Measurements from ENCODE around the gene PLA2R1.

The PLA2R1 gene

GRCh38 chr2:159985656-159986055 is 76.8 kb downstream of the PLA2R1 start (continued):
- TF ChIP-seq ZNF18 (tag by site-specific recombination; IDR thresholded peaks at IDR 0.05) (no peak), PBX3 (CRISPR knock-in tag; IDR thresholded peaks at IDR 0.05) (no peak), ZSCAN4 (tag by site-specific recombination; IDR thresholded peaks at IDR 0.05) (no peak), TSHZ1 (tag by site-specific recombination; IDR thresholded peaks at IDR 0.05; ENCODE audit: borderline replicate concordance) (no peak), ZNF639 (tag by site-specific recombination; IDR thresholded peaks at IDR 0.05) (no peak)

GRCh38 chr2:159984034-159984433 is 78.4 kb downstream of the PLA2R1 start:
- POLR2A ChIA-PET, result no interaction called here
- Histone ChIP-seq H3K9me3 (ENCODE audit: control insufficient read depth, insufficient read depth, low read depth, low read length) (no peaks in the 10 kb centered on the region), H3K36me3 (ENCODE audit: control insufficient read depth in 2 of 2, insufficient read depth in 1 of 2, low read length in 2 of 2) (no peaks in the 10 kb centered on the region), H3K27ac (ENCODE audit: extremely low read depth, low read depth, low read length) (no peak overlapping the region), H3K4me3 (ENCODE audit: low read depth, low read length) (no peak overlapping the region), H3K4me1 (ENCODE audit: control insufficient read depth, insufficient read depth, low read length) (peaks cover 4% of the 10 kb centered on the region; the same call in 1 of the 2 replicates)
- CTCF ChIA-PET, result interaction anchor here (1.1 to 3.0 kb wide), 3 partner anchors 12 to 178 kb away, joined by 4 to 9 read pairs (median 8); no protein-coding TSS in a partner anchor
- no peak for TF ChIP-seq ZNF214 (tag by site-specific recombination; IDR thresholded peaks at IDR 0.05; ENCODE audit: borderline replicate concordance)
- TF ChIP-seq PRDM10 (tag by site-specific recombination; IDR thresholded peaks at IDR 0.05), result no peak
- TF ChIP-seq PBX3 (CRISPR knock-in tag; IDR thresholded peaks at IDR 0.05), result no peak
- no peak for TF ChIP-seq ZFHX2 (tag by site-specific recombination; conservative IDR thresholded peaks at IDR 0.05)
- TF ChIP-seq ZNF488 (tag by site-specific recombination; IDR thresholded peaks at IDR 0.05), result no peak
- no peak for TF ChIP-seq ZNF416 (tag by site-specific recombination; IDR thresholded peaks at IDR 0.05)
- no peak for TF ChIP-seq ZNF561 (tag by site-specific recombination; IDR thresholded peaks at IDR 0.05; ENCODE audit: borderline replicate concordance)
- no peak for TF ChIP-seq ZNF146 (tag by site-specific recombination; IDR thresholded peaks at IDR 0.05)
- TF ChIP-seq ZBTB1 (tag by site-specific recombination; IDR thresholded peaks at IDR 0.05), result no peak
- no peak for TF ChIP-seq KLF10 (tag by site-specific recombination; IDR thresholded peaks at IDR 0.05)
- no peak for TF ChIP-seq ZFP69B (tag by site-specific recombination; IDR thresholded peaks at IDR 0.05)
